Measurements from ENCODE around the gene DIPK2A.

DIPK2A gene

GRCh38 chr3:143971359-143972154 lies at the start of gene DIPK2A:
TSS of gene DIPK2A (plus strand) at chr3:143971823. CDS start at chr3:143972333, 510 bp downstream.
- peak; percentile 88 to 94 for DNase-seq (ENCODE audit: low read depth in 2 of 2)

GRCh38 chr3:143924522-143925285 lies 46.9 kb upstream of the DIPK2A start:
- no peak for DNase-seq (ENCODE audit: low read depth in 2 of 2)

- DNase-seq (ENCODE audit: low read depth in 2 of 2) = no peak
Measured at GRCh38 chr3:143928056-143928455, 43.6 kb upstream of the DIPK2A start.

DNA sequence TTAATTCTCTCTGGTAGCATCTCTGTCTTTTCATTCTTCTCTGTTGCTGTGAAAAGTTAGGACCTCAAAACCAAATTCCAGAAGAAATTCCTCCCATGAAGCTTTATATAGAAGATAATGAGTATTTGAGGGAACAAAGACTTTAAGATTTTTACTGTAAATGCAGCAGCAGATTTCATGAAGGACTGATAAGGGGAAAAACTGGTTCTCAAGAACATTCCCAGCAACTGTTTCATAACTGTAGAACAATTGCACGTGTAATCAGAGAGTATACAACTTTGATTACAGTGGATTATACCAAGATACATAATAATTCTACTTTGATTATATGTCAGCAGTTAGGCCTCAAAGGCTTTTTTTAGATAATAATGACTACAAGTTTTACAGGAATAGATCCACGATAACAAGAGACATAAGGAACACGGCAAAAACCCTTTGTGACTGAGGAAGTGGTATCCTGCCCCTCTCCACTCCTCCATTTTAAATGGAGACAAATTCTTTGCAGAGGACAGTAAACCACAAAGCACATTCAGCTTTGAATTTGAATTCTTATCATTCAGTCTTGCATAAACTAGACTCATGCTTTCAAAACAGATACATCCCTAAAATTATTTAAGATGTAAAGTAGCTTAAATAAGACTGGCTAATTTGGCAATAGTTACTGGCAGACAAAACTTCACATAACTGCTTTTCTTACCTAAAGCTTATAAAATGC lies 42.9 kb upstream of the DIPK2A start:
- no peak for DNase-seq (ENCODE audit: low read depth in 2 of 2)

DNA sequence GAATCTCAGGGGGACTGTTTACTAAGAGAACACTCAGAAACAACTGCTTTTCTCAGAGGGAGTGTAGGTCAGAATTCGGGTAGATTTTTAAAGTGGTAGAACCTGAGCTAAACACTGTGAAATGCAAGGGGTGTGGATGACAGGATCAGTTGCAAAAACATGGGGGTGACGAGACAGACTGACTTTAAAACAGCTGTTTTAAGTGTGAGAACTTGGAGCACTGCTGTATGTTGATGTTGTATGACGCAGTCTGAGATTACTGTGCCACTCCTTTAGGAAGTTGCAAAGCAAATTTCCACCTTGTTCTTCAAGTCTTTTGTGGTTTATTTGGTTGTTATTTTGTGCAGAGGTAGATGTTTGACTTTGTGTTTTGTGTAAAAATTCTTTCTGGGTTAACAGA lies 36.8 kb upstream of the DIPK2A start:
- DNase-seq (ENCODE audit: low read depth in 2 of 2) = no peak

DNA sequence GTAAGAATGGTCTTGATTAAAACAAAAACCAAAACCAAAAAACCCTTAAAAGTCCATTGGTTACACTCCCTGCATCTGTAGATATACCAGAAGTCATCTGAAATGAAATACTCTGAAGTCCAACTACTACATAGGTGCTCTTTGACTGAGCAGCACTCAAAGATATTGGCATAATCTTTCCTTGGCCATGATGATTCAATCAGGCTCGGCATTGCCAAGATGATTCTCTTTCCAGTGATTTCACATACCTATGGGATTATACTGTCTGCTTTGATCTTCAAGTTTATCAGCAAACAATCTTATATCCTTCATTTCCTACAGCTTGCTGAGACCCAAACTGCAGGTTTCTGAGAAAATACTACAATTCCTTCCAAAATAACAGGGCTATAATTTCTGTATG lies 35.9 kb upstream of the DIPK2A start:
- no peak for DNase-seq (ENCODE audit: low read depth in 2 of 2)

DNA sequence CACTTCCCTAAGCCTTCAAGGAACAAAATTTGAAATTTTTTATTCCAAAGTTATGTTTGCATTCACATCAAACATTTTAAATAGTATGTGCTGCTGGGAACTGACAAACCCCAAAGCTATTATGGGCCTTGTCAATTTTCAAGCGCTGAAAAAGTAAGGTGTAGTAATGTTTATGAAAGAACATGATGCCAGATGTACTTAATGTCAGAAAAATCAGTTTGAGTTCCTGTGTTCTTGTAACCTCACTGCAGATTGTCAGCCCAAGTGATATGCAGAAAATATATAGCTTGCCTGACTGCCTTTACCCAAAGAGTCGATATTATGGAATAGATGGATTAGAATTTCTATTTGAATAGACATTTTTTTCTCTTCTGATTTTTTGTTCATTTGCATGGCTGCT lies 20.8 kb upstream of the DIPK2A start:
- no peak for DNase-seq (ENCODE audit: low read depth in 2 of 2)

DNA sequence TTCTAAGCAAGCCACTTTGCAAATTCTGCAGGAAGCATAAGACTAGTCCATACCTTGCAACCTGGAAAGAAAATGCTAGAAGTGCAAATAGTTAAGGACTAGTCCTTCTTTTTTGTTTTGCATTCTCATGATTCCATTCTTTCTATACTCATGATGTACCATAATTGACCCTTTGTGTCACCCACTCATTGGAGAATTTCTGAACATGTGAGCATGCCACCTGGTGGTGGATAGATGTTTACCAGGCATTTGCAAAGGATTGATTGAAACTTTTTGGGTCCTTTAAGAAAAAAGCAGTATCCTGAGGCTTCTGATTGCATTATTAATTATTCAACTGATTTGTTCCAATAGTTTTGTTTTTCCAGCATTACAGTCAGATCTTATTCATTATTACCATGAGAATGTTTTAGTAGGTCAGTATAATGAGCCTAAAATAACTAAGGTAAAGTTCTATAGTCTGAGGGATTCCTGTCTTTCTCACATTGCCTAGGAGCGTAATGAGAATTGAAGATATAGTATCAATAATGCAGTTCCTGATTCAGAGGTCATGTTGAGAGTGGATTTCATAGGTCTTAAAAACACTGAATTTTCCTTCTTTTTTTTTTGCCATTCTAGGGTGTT lies 20.2 kb upstream of the DIPK2A start:
- peak in 1 of 2 experiments; percentile 3 for DNase-seq (ENCODE audit: low read depth in 2 of 2)

DNA sequence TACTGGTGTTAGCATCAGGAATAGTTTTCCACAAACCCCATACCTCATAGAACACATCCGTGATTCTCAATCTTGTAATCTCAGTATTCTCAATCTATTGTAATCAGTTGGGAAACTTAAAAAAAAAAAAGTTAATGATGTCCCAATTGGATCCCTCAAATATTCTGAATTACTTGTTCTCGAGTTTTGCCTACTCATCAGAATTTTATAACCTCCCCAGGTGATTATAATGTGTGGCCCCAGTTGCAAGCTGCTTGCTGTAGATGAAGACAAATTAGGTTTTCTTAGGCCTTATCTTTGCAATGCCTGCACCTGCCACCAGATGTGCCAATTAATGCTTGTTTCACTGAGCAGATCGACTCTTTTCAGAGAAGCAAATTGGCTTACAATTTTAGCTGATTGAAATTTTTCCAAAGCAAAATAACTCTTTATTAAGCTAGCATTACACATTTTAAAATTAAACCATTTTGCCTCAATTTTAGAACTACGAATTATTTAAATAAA lies 19.0 kb upstream of the DIPK2A start:
- no peak for DNase-seq (ENCODE audit: low read depth in 2 of 2)

- DNase-seq (ENCODE audit: low read depth in 2 of 2) = no peak
Measured at GRCh38 chr3:143955113-143955512, 16.5 kb upstream of the DIPK2A start.

GRCh38 chr3:143956838-143957237 lies 14.8 kb upstream of the DIPK2A start:
- no peak for DNase-seq (ENCODE audit: low read depth in 2 of 2)

GRCh38 chr3:143957453-143957852 lies 14.2 kb upstream of the DIPK2A start:
- no peak for DNase-seq (ENCODE audit: low read depth in 2 of 2)

DNA sequence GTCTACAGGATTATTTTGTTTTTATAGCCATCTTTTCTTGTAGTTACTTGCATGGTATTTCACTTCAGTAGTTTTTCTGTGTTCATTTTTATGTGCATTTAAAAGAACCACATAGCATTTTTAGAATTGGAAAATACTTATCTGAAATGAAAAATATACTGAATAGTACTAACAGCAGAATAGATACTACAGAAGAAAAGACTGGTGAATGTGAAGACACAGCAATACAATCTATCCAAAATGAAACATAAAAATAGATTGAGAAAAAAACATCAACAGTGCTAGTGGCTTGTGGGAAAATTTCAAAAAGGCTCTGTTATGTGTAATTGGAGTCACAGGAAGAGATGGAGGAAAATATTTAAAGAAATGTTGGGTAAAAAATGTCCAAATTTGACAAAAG lies 12.7 kb upstream of the DIPK2A start:
- DNase-seq (ENCODE audit: low read depth in 2 of 2) = no peak

DNA sequence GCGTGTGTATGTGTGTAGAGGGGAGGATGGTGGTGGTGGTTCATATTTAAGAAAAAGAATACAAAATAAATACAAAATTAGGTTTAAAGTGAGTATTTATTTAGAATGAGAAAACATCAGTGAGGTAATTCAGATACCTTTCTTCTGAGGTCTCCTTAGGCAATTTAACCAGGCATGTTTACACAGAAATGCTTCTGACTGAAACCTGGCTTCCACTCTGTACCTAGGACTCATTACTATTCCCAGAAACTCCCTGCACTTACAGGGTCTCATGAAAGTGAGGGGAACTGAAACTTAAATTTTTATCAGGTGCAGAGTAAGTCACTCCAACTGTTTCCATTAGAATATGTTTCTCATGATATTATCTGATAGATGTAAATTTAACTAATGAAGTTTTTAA lies 10.3 kb upstream of the DIPK2A start:
- DNase-seq (ENCODE audit: low read depth in 2 of 2) = no peak

GRCh38 chr3:143963946-143964345 lies 7.7 kb upstream of the DIPK2A start:
- DNase-seq (ENCODE audit: low read depth in 2 of 2) = no peak

GRCh38 chr3:143970773-143971358 lies 757 bp upstream of the DIPK2A start:
- peak; percentile 14 to 29 for DNase-seq (ENCODE audit: low read depth in 2 of 2)

- no peak for DNase-seq (ENCODE audit: low read depth in 2 of 2)
Measured at GRCh38 chr3:143972155-143972504, 507 bp downstream of the DIPK2A start.

- peak; percentile 41 to 52 for DNase-seq (ENCODE audit: low read depth in 2 of 2)
Measured at GRCh38 chr3:143972505-143973258, 1.1 kb downstream of the DIPK2A start.

DNA sequence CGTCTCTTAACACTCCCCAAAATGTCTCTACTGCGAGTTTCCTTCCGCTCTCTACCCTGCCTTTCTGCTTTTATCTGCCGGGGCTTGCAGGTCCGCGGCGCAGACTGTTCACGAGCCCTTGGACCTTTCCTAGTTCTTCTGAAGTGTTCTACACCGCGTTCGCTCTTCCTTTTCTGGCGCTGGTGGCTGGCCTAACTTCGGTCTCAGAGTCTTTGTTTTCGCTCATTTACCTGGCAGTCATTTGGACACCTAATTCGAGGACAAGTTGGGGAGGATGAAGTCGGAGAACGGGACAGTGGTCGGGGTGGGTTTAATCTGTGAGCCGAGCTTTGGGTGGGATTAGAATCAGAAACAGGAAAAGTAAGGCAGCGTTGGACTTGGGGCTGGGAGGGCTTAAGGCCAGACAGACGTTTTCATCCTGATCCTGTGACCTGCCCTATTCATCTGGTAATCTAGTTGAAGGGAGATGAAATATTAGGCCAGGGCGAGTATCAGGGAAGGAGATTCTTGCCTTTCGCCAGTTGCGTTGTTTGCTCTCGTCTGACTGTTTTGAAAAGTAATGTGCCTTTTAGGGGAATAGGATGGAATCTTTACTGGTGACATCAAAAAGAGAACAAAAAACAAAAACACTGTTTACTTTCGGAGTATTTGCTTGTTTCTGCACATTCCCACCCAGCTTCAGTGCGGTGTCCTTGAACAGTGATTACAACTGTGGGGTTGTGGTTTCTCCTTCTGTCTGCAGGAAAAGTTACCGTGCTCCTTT lies 1.8 kb downstream of the DIPK2A start:
- peak in 1 of 2 experiments; percentile 40 for DNase-seq (ENCODE audit: low read depth in 2 of 2)
